ENCODE measurements around the gene ZNF530. TPM values are rescaled to one million over a fixed set of nuclear protein-coding genes. Genes with fewer than 3 reads are reported as not detected.

Gene ZNF530
- total and polyA plus RNA-seq, 2 donors from 2014 or later, result 1.1 to 3.5 TPM

- no peak for FAIRE-seq
- Histone ChIP-seq H3K4me1 (ENCODE audit: control insufficient read depth in 2 of 3, insufficient read depth in 2 of 3, low read depth in 1 of 3, low read length in 3 of 3) (peaks cover 5 to 15% (median 11%) of the 10 kb centered on the region in 3 donors), H3K9ac (ENCODE audit: low read length in 3 of 3) (peak overlapping the region; percentile 10 to 77 (median 74)), H3K36me3 (ENCODE audit: control insufficient read depth in 2 of 3, insufficient read depth in 3 of 3, low read length in 3 of 3) (peaks cover 8 to 26% (median 17%) of the 10 kb centered on the region in 3 donors), H3K27ac (ENCODE audit: low read depth in 2 of 2, low read length in 2 of 2) (no peak overlapping the region), H3K9me3 (ENCODE audit: control insufficient read depth in 2 of 3, insufficient read depth in 1 of 3, low read length in 3 of 3) (peaks cover 4 to 9% (median 5%) of the 10 kb centered on the region in 3 donors), H3K27me3 (ENCODE audit: control insufficient read depth, insufficient read depth, low read length) (no peaks in the 10 kb centered on the region), H3K4me3 (ENCODE audit: low read length in 3 of 3) (peak overlapping the region; percentile 84 to 96 (median 85))
- TF ChIP-seq, protein P1, sequence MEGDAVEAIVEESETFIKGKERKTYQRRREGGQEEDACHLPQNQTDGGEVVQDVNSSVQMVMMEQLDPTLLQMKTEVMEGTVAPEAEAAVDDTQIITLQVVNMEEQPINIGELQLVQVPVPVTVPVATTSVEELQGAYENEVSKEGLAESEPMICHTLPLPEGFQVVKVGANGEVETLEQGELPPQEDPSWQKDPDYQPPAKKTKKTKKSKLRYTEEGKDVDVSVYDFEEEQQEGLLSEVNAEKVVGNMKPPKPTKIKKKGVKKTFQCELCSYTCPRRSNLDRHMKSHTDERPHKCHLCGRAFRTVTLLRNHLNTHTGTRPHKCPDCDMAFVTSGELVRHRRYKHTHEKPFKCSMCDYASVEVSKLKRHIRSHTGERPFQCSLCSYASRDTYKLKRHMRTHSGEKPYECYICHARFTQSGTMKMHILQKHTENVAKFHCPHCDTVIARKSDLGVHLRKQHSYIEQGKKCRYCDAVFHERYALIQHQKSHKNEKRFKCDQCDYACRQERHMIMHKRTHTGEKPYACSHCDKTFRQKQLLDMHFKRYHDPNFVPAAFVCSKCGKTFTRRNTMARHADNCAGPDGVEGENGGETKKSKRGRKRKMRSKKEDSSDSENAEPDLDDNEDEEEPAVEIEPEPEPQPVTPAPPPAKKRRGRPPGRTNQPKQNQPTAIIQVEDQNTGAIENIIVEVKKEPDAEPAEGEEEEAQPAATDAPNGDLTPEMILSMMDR (IDR thresholded peaks at IDR 0.05; ENCODE audit: borderline replicate concordance, extremely low read depth, insufficient read depth), result no peak
- DNase-seq, result peak in 2 of 5 donors; percentile 12 to 16
- intact Hi-C loops (cut with DNase I), result no loop called here
These were observed 41.2 kb upstream of the ZNF530 start for GRCh38 chr19:57558525-57558924.

- DNase-seq (peak; percentile 21 to 64 (median 32)), FAIRE-seq (no peak)
- peaks cover 4 to 7% (median 5%) of the 10 kb centered on the region in 3 donors for H3K9me3 ChIP-seq (ENCODE audit: control insufficient read depth in 2 of 3, insufficient read depth in 1 of 3, low read length in 3 of 3)
These were observed 40.7 kb upstream of the ZNF530 start for GRCh38 chr19:57559008-57559403.

DNA sequence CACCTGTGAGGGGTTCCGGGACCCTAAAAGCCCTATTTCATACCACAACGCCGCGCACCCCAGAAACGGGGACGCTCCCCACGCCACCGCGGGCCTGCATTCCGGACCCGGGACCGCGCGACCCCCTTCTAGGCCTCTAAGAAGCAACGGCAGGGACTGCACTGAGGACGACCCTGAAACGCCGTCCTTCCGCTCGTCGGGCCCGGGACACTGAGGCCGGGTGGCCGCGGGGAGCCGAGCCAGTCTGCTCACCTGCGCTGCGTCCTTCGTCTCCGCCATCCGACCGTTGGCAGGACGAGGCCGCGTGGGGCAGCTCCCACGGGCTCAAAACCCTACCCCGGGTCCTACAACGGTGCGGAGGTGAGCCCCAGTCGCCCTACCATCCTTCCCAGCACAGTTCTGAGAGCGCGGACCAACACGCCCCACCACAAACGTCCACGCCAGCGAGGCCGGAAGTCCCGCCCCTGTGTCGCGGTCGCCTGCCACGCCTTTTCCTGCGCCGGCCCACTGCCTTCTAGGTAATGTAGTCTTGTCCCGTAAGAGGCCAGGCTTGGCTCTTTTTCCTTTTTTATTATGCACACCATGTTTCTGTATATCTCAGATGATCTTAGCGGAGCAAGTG, 40.2 kb upstream of the ZNF530 start, which contains the start of gene ZNF550:
ZNF550 (minus strand) TSS at position 460 of the 622 bp plus-strand sequence; CDS start at position 279, 181 bp downstream.
- Histone ChIP-seq H3K4me1 (ENCODE audit: control insufficient read depth in 2 of 3, insufficient read depth in 2 of 3, low read depth in 1 of 3, low read length in 3 of 3) (peaks cover 5 to 15% (median 11%) of the 10 kb centered on the region in 3 donors), H3K9me3 (ENCODE audit: control insufficient read depth in 2 of 3, insufficient read depth in 1 of 3, low read length in 3 of 3) (peaks cover under 1 to 8% (median 3%) of the 10 kb centered on the region in 3 donors), H3K4me3 (ENCODE audit: low read length in 3 of 3) (peak within 1 kb of the TSS; percentile 84 to 96 (median 85)), H3K36me3 (ENCODE audit: control insufficient read depth in 2 of 3, insufficient read depth in 3 of 3, low read length in 3 of 3) (peaks cover 6 to 17% (median 12%) of the 10 kb centered on the region in 3 donors), H3K27ac (ENCODE audit: low read depth in 2 of 2, low read length in 2 of 2) (peak within 1 kb of the TSS in 1 of 2 donors; percentile 37), H3K27me3 (ENCODE audit: control insufficient read depth, insufficient read depth, low read length) (no peaks in the 10 kb centered on the region), H3K9ac (ENCODE audit: low read length in 3 of 3) (peak within 1 kb of the TSS; percentile 72 to 77 (median 74))
- intact Hi-C loops (cut with DNase I), result no loop called here
- FAIRE-seq (peak; percentile 33), DNase-seq (peak; percentile 94 to 96 (median 95))
- TF ChIP-seq, protein P1 (IDR thresholded peaks at IDR 0.05; ENCODE audit: borderline replicate concordance, extremely low read depth, insufficient read depth), result no peak

More at GRCh38 chr19:57559008-57559403, 40.7 kb upstream of the ZNF530 start:
- Histone ChIP-seq H3K4me1 (ENCODE audit: control insufficient read depth in 2 of 3, insufficient read depth in 2 of 3, low read depth in 1 of 3, low read length in 3 of 3) (peaks cover 5 to 15% (median 11%) of the 10 kb centered on the region in 3 donors), H3K36me3 (ENCODE audit: control insufficient read depth in 2 of 3, insufficient read depth in 3 of 3, low read length in 3 of 3) (peaks cover 8 to 22% (median 16%) of the 10 kb centered on the region in 3 donors), H3K9ac (ENCODE audit: low read length in 3 of 3) (peak overlapping the region; percentile 49 to 77 (median 74)), H3K4me3 (ENCODE audit: low read length in 3 of 3) (peak overlapping the region; percentile 84 to 96 (median 85)), H3K27me3 (ENCODE audit: control insufficient read depth, insufficient read depth, low read length) (no peaks in the 10 kb centered on the region), H3K27ac (ENCODE audit: low read depth in 2 of 2, low read length in 2 of 2) (peak overlapping the region in 1 of 2 donors; percentile 37)
- TF ChIP-seq, protein P1 (IDR thresholded peaks at IDR 0.05; ENCODE audit: borderline replicate concordance, extremely low read depth, insufficient read depth), result no peak
- intact Hi-C loops (cut with DNase I), result no loop called here
